GM23338 (cell line): ENCODE results near the gene FHL2.

ENCODE experiments used
- CREB1 ChIP-seq: fragments of 250-450 bp; sonication (Bioruptor Pico); IDR thresholded peaks from 2 replicates; pipeline ENCODE4 v1.5.0; 2020; ENCODE audit warnings: low read depth, mild to moderate bottlenecking, moderate library complexity
- EZH2 ChIP-seq: fragments of 200-600 bp; sonication (generic); IDR thresholded peaks from one replicate; pipeline ENCODE4 v1.8.0; 2017; ENCODE audit warnings: antibody characterized with exemption, mild to moderate bottlenecking, low read depth; ENCODE audit not compliant: unreplicated experiment
- POLR2AphosphoS5 ChIP-seq: IDR thresholded peaks from 2 replicates; pipeline ENCODE4 v1.6.1; 2016; ENCODE audit warnings: antibody characterized with exemption, low read depth
- TF ChIP-seq, protein P1 (sequence below), 2 experiments: fragments of 200-600 bp in 1 of 2; sonication (generic) in 1 of 2; conservative IDR thresholded peaks; 2 replicates each; pipeline versions ENCODE4 v1.5.1 to v1.6.1; 2016 to 2017; ENCODE audit warnings: antibody characterized with exemption in 2 of 2, low read depth in 2 of 2, mild to moderate bottlenecking in 2 of 2, moderate library complexity in 1 of 2
- TF ChIP-seq, protein P2 (sequence below): IDR thresholded peaks from 2 replicates; pipeline ENCODE4 v1.6.1; 2016; ENCODE audit warnings: antibody characterized with exemption
- TF ChIP-seq, protein P3 (sequence below): IDR thresholded peaks from one replicate; pipeline ENCODE4 v1.6.1; 2018; ENCODE audit warnings: antibody characterized with exemption; ENCODE audit not compliant: unreplicated experiment

DNA sequence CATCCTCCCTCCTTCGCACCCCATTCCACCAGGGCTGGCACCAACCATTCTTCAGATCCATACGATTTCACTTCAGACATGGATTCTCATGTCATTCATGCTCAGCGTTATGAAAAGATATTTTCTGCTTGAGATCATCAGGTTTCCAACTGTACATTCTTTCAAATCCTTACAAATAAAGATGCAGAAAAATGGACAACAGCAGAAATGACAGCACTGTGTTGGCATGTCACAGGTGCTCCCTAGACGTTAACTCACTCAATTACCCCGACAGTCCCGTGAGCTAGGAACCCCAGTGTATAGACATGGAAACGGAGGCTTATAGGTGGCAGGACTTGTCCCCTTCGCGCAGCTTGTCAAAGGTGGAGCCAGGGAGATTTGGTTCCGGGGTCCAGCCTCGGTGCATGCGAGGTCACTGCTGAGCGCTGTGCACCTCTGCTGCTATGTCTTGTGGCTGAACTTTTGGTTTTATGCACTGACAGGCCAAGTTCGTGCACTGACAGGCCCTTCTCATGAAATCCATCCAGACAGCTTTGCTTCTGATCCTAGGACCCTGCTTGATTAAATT, 17.7 kb downstream of the FHL2 start:
- TF ChIP-seq, protein P1, sequence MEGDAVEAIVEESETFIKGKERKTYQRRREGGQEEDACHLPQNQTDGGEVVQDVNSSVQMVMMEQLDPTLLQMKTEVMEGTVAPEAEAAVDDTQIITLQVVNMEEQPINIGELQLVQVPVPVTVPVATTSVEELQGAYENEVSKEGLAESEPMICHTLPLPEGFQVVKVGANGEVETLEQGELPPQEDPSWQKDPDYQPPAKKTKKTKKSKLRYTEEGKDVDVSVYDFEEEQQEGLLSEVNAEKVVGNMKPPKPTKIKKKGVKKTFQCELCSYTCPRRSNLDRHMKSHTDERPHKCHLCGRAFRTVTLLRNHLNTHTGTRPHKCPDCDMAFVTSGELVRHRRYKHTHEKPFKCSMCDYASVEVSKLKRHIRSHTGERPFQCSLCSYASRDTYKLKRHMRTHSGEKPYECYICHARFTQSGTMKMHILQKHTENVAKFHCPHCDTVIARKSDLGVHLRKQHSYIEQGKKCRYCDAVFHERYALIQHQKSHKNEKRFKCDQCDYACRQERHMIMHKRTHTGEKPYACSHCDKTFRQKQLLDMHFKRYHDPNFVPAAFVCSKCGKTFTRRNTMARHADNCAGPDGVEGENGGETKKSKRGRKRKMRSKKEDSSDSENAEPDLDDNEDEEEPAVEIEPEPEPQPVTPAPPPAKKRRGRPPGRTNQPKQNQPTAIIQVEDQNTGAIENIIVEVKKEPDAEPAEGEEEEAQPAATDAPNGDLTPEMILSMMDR (conservative IDR thresholded peaks at IDR 0.05; ENCODE audit: low read depth in 2 of 2), result no peak
- TF ChIP-seq, protein P2, sequence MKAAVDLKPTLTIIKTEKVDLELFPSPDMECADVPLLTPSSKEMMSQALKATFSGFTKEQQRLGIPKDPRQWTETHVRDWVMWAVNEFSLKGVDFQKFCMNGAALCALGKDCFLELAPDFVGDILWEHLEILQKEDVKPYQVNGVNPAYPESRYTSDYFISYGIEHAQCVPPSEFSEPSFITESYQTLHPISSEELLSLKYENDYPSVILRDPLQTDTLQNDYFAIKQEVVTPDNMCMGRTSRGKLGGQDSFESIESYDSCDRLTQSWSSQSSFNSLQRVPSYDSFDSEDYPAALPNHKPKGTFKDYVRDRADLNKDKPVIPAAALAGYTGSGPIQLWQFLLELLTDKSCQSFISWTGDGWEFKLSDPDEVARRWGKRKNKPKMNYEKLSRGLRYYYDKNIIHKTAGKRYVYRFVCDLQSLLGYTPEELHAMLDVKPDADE, result no peak
- no peak for TF ChIP-seq POLR2AphosphoS5
- TF ChIP-seq EZH2, result no peak
- TF ChIP-seq, protein P3, sequence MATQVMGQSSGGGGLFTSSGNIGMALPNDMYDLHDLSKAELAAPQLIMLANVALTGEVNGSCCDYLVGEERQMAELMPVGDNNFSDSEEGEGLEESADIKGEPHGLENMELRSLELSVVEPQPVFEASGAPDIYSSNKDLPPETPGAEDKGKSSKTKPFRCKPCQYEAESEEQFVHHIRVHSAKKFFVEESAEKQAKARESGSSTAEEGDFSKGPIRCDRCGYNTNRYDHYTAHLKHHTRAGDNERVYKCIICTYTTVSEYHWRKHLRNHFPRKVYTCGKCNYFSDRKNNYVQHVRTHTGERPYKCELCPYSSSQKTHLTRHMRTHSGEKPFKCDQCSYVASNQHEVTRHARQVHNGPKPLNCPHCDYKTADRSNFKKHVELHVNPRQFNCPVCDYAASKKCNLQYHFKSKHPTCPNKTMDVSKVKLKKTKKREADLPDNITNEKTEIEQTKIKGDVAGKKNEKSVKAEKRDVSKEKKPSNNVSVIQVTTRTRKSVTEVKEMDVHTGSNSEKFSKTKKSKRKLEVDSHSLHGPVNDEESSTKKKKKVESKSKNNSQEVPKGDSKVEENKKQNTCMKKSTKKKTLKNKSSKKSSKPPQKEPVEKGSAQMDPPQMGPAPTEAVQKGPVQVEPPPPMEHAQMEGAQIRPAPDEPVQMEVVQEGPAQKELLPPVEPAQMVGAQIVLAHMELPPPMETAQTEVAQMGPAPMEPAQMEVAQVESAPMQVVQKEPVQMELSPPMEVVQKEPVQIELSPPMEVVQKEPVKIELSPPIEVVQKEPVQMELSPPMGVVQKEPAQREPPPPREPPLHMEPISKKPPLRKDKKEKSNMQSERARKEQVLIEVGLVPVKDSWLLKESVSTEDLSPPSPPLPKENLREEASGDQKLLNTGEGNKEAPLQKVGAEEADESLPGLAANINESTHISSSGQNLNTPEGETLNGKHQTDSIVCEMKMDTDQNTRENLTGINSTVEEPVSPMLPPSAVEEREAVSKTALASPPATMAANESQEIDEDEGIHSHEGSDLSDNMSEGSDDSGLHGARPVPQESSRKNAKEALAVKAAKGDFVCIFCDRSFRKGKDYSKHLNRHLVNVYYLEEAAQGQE, result no peak
- no peak for TF ChIP-seq CREB1 (CRISPR knock-in tag)
